H1 (cell line): ENCODE results near the gene CCL4. TPM values are rescaled to one million over a fixed set of nuclear protein-coding genes. Genes with fewer than 3 reads are reported as not detected.

Source experiments
- CTCF ChIA-PET: fragments of 300-600 bp; sonication (Branson Sonifier 250); formaldehyde crosslinking; loops from one replicate; lab custom pipeline; 2021; ENCODE audit not compliant: partially characterized antibody; lab: Charles Lee
- POLR2A ChIA-PET: fragments of 300-600 bp; sonication (Branson Sonifier 250); formaldehyde crosslinking; loops from one replicate; lab custom pipeline; 2021; ENCODE audit warnings: inconsistent platforms; ENCODE audit not compliant: partially characterized antibody; lab: Charles Lee
- DNase-seq, 2 experiments: peaks; one replicate each; pipeline versions ENCODE4 v3.0.0 to v3.0.0-alpha.2; 2010 to 2022; ENCODE audit warnings: low spot score in 2 of 2, low read depth in 1 of 2, mixed read lengths in 1 of 2
- FAIRE-seq: peaks from 2 replicates; lab custom pipeline; 2011; peaks lifted over from hg19 to GRCh38; lab: Jason Lieb, UNC
- H2AFZ ChIP-seq: 2 replicates; pipeline ENCODE4 v1.8.1; 2012; ENCODE audit warnings: low read length, inconsistent platforms
- H2AK5ac ChIP-seq: 2 replicates; pipeline ENCODE4 v1.6.1; 2013; ENCODE audit warnings: low read depth, low read length
- H2BK120ac ChIP-seq: replicated peaks from 2 replicates; pipeline ENCODE3; 2013; ENCODE audit warnings: low read depth, low read length, inconsistent platforms
- H2BK12ac ChIP-seq: 2 replicates; pipeline ENCODE4 v1.6.1; 2013; ENCODE audit warnings: low read depth, low read length
- H2BK15ac ChIP-seq: 2 replicates; pipeline ENCODE4 v1.6.1; 2013; ENCODE audit warnings: low read length
- H2BK20ac ChIP-seq: 2 replicates; pipeline ENCODE4 v1.6.1; 2013; ENCODE audit warnings: low read length
- H2BK5ac ChIP-seq: 2 replicates; pipeline ENCODE4 v1.6.1; 2013; ENCODE audit warnings: low read depth, low read length
- H3K14ac ChIP-seq: 2 replicates; pipeline ENCODE4 v1.6.1; 2013; ENCODE audit warnings: inconsistent platforms; ENCODE audit not compliant: insufficient read length
- H3K18ac ChIP-seq: 2 replicates; pipeline ENCODE4 v1.6.1; 2013; ENCODE audit warnings: low read length; ENCODE audit errors: extremely low read depth
- H3K23ac ChIP-seq: 2 replicates; pipeline ENCODE4 v1.6.1; 2013; ENCODE audit warnings: inconsistent platforms; ENCODE audit not compliant: insufficient read length
- H3K23me2 ChIP-seq: 2 replicates; pipeline ENCODE4 v1.6.1; 2013; ENCODE audit warnings: low read depth, low read length
- H3K27ac ChIP-seq: 2 replicates; pipeline ENCODE4 v1.6.1; 2011; ENCODE audit warnings: low read depth, low read length, inconsistent platforms
- H3K27me3 ChIP-seq, 4 experiments: replicated peaks in 1 of 4; 1 replicate in 1 of 4; 2 replicates in 3 of 4; pipeline versions ENCODE4 v1.6.1 to v1.8.1; 2011 to 2013; ENCODE audit warnings: low read length in 3 of 4, mild to moderate bottlenecking in 3 of 4, inconsistent platforms in 2 of 4, mixed read lengths in 2 of 4, moderate library complexity in 1 of 4; ENCODE audit not compliant: control insufficient read depth in 3 of 4, insufficient read depth in 3 of 4; ENCODE audit errors: extremely low read depth in 1 of 4
- H3K36me3 ChIP-seq, 4 experiments: 2 replicates each; pipeline versions ENCODE4 v1.6.1 to v1.8.1; 2011 to 2013; ENCODE audit warnings: mild to moderate bottlenecking in 4 of 4, low read length in 3 of 4, moderate library complexity in 2 of 4, control low read depth in 1 of 4, inconsistent platforms in 1 of 4; ENCODE audit not compliant: insufficient read depth in 4 of 4, control insufficient read depth in 2 of 4
- H3K4ac ChIP-seq: replicated peaks from 2 replicates; pipeline ENCODE3; 2013; ENCODE audit warnings: low read length, low read depth, mixed read lengths, inconsistent platforms; ENCODE audit not compliant: insufficient read length
- H3K4me1 ChIP-seq, 4 experiments: replicated peaks in 1 of 4; 1 replicate in 1 of 4; 2 replicates in 3 of 4; pipeline versions ENCODE4 v1.6.1 to v1.8.1; 2011 to 2013; ENCODE audit warnings: low read length in 3 of 4, inconsistent platforms in 2 of 4, mixed read lengths in 1 of 4; ENCODE audit not compliant: insufficient read depth in 4 of 4, control insufficient read depth in 3 of 4
- H3K4me2 ChIP-seq, 2 experiments: 2 replicates each; pipeline versions ENCODE4 v1.6.1 to v1.8.1; 2011 to 2013; ENCODE audit warnings: low read depth in 2 of 2, low read length in 2 of 2, control low read depth in 1 of 2, inconsistent platforms in 1 of 2, mild to moderate bottlenecking in 1 of 2; ENCODE audit not compliant: insufficient read depth in 1 of 2
- H3K4me3 ChIP-seq, 4 experiments: fragments of 200-600, 300-600 bp in 1 of 4; sonication (generic), shearing (Covaris generic), sonication (Bioruptor Twin) in 1 of 4; 2 replicates each; pipeline versions ENCODE4 v1.5.1 to v1.8.1; 2011 to 2016; ENCODE audit warnings: low read length in 4 of 4, low read depth in 3 of 4, control low read depth in 2 of 4, inconsistent platforms in 2 of 4, mild to moderate bottlenecking in 2 of 4, mixed read lengths in 1 of 4, moderate library complexity in 1 of 4; ENCODE audit not compliant: insufficient read depth in 2 of 4; ENCODE audit errors: extremely low read depth in 1 of 4
- H3K56ac ChIP-seq: replicated peaks from 2 replicates; pipeline ENCODE3; 2013; ENCODE audit warnings: low read depth, mild to moderate bottlenecking, mixed read lengths, low read length, inconsistent platforms; ENCODE audit not compliant: insufficient read length
- H3K79me1 ChIP-seq: 2 replicates; pipeline ENCODE4 v1.6.1; 2013; ENCODE audit warnings: low read depth, low read length, control low read depth
- H3K79me2 ChIP-seq, 2 experiments: 2 replicates each; pipeline versions ENCODE4 v1.6.1 to v1.8.1; 2012 to 2013; ENCODE audit warnings: low read length in 2 of 2, mild to moderate bottlenecking in 2 of 2, inconsistent platforms in 1 of 2; ENCODE audit not compliant: insufficient read depth in 2 of 2, control insufficient read depth in 1 of 2
- H3K9ac ChIP-seq, 4 experiments: replicated peaks in 1 of 4; 1 replicate in 1 of 4; 2 replicates in 3 of 4; pipeline versions ENCODE4 v1.6.1 to v1.8.1; 2011 to 2013; ENCODE audit warnings: low read depth in 3 of 4, low read length in 3 of 4, control low read depth in 2 of 4, mild to moderate bottlenecking in 2 of 4, moderate library complexity in 2 of 4, inconsistent platforms in 1 of 4; ENCODE audit errors: extremely low read depth in 1 of 4
- H3K9me3 ChIP-seq, 2 experiments: 2 replicates each; pipeline versions ENCODE4 v1.6.1 to v1.8.1; 2012 to 2013; ENCODE audit warnings: mild to moderate bottlenecking in 2 of 2, moderate library complexity in 2 of 2, control low read depth in 1 of 2, inconsistent platforms in 1 of 2, low read depth in 1 of 2, low read length in 1 of 2, mixed read lengths in 1 of 2; ENCODE audit not compliant: insufficient read depth in 2 of 2
- H4K20me1 ChIP-seq, 2 experiments: replicated peaks in 1 of 2; 2 replicates each; pipeline versions ENCODE3 to v1.8.1; 2011 to 2013; ENCODE audit warnings: inconsistent platforms in 2 of 2, low read length in 2 of 2, mild to moderate bottlenecking in 1 of 2; ENCODE audit not compliant: insufficient read depth in 2 of 2, control insufficient read depth in 1 of 2
- H4K5ac ChIP-seq: 2 replicates; pipeline ENCODE4 v1.6.1; 2013; ENCODE audit warnings: low read length, low read depth, mixed read lengths, inconsistent platforms; ENCODE audit not compliant: insufficient read length
- H4K8ac ChIP-seq: 2 replicates; pipeline ENCODE4 v1.8.0; 2013; ENCODE audit warnings: mild to moderate bottlenecking, moderate library complexity, low read length, inconsistent platforms; ENCODE audit not compliant: insufficient read depth; ENCODE audit errors: extremely low read depth
- H4K91ac ChIP-seq: replicated peaks from 2 replicates; pipeline ENCODE3; 2013; ENCODE audit warnings: low read length, mixed read lengths, inconsistent platforms; ENCODE audit not compliant: insufficient read length
- CBX5 ChIP-seq: fragments of 300-800, 300-1000 bp; sonication (generic); IDR thresholded peaks from 2 replicates; pipeline ENCODE4 v1.7.1; 2016; ENCODE audit warnings: antibody characterized with exemption, low read length, low read depth
- CEBPB ChIP-seq: IDR thresholded peaks from 2 replicates; pipeline ENCODE4 v1.6.1; 2012; ENCODE audit warnings: low read depth, low read length
- CHD2 ChIP-seq: IDR thresholded peaks from 2 replicates; pipeline ENCODE4 v1.6.1; 2012; ENCODE audit warnings: low read length, improper control_type of control experiment
- CTBP2 ChIP-seq: IDR thresholded peaks from 2 replicates; pipeline ENCODE4 v1.7.0; 2011; ENCODE audit warnings: borderline replicate concordance, mild to moderate bottlenecking, moderate library complexity, mixed read lengths, low read length; ENCODE audit not compliant: insufficient read depth, insufficient read length
- EP300 ChIP-seq, 2 experiments: IDR thresholded peaks; 1 replicate in 1 of 2; 2 replicates in 1 of 2; pipeline ENCODE4 v1.6.1; 2011 to 2012; ENCODE audit warnings: low read depth in 2 of 2, low read length in 2 of 2, mild to moderate bottlenecking in 2 of 2, borderline replicate concordance in 1 of 2, inconsistent platforms in 1 of 2, moderate library complexity in 1 of 2
- FOSL1 ChIP-seq: IDR thresholded peaks from 2 replicates; pipeline ENCODE4 v1.6.1; 2011; ENCODE audit warnings: mild to moderate bottlenecking, low read depth, low read length, moderate library complexity; ENCODE audit not compliant: insufficient read depth
- HDAC6 ChIP-seq: IDR thresholded peaks from one replicate; pipeline ENCODE4 v1.7.1; 2012; ENCODE audit warnings: low read depth, mild to moderate bottlenecking, inconsistent platforms, low read length, moderate library complexity
- JUN ChIP-seq: IDR thresholded peaks from 2 replicates; pipeline ENCODE4 v1.6.1; 2011; ENCODE audit warnings: low read depth, mild to moderate bottlenecking, improper control_type of control experiment, low read length
- NRF1 ChIP-seq: IDR thresholded peaks from 2 replicates; pipeline ENCODE4 v1.6.1; 2011; ENCODE audit warnings: mild to moderate bottlenecking, low read depth, low read length, improper control_type of control experiment
- PHF8 ChIP-seq: fragments of 200-600 bp; sonication (generic); conservative IDR thresholded peaks from 2 replicates; pipeline ENCODE4 v1.7.1; 2012; ENCODE audit warnings: low read depth, mild to moderate bottlenecking, inconsistent platforms, low read length, moderate library complexity
- POU5F1 ChIP-seq: IDR thresholded peaks from 2 replicates; pipeline ENCODE4 v1.6.1; 2011; ENCODE audit warnings: low read depth, mild to moderate bottlenecking, low read length, moderate library complexity
- SP2 ChIP-seq: IDR thresholded peaks from 2 replicates; pipeline ENCODE4 v1.6.1; 2012; ENCODE audit warnings: mild to moderate bottlenecking, low read length, inconsistent platforms
- SRF ChIP-seq: IDR thresholded peaks from 2 replicates; pipeline ENCODE4 v1.6.1; 2011; ENCODE audit warnings: mild to moderate bottlenecking, low read depth, low read length, moderate library complexity
- TBP ChIP-seq: IDR thresholded peaks from 2 replicates; pipeline ENCODE4 v1.6.1; 2011; ENCODE audit warnings: low read depth, low read length, improper control_type of control experiment
- WGBS, 2 experiments: shearing (Covaris generic) in 1 of 2; methylation state at CpG; one replicate each; pipeline versions ENCODE4 v1.1.6 to v1.1.7; 2013 to 2015; ENCODE audit warnings: low lambda C conversion rate in 2 of 2, mixed read lengths in 2 of 2, inconsistent platforms in 1 of 2, low coverage in 1 of 2, missing lambda C conversion rate in 1 of 2; ENCODE audit not compliant: insufficient replicate concordance in 2 of 2, insufficient coverage in 1 of 2, insufficient read length in 1 of 2; ENCODE audit errors: extremely low coverage in 1 of 2, missing lambda C conversion rate in 1 of 2; 5-methylcytosine and 5-hydroxymethylcytosine counted together
- polyA plus RNA-seq, 7 experiments: library from polyadenylated mRNA; depleted of rRNA in 3 of 7; stranded (reverse) in 5 of 7; unstranded in 2 of 7; fragments of >200 nt in 5 of 7; fragments of 200-250 nt in 2 of 7; gene quantifications; 1 replicate in 5 of 7; 2 replicates in 1 of 7; 4 replicates in 1 of 7; pipeline versions ENCODE4 v1.2.1 to v1.2.3, GENCODE V29; 2011 to 2013; ENCODE audit warnings: missing spikeins in 2 of 7, mixed read lengths in 2 of 7
- total RNA-seq: library from RNA; stranded (reverse); fragmentation: NEBNext Ultra II Directional; extraction: Animal tissue kit (Norgen Biotek cat#: 25700); gene quantifications from 2 replicates; pipeline ENCODE4 v1.2.1, GENCODE V29; 2021
- TF ChIP-seq, protein P1 (sequence below): IDR thresholded peaks from 2 replicates; pipeline ENCODE4 v1.6.1; 2012; ENCODE audit warnings: inconsistent platforms

Gene CCL4
- total and polyA plus RNA-seq, 2 of the 8 experiments (the other 6 are each of a cell fraction or from before 2014, with no cell fraction given) = not detected

DNA sequence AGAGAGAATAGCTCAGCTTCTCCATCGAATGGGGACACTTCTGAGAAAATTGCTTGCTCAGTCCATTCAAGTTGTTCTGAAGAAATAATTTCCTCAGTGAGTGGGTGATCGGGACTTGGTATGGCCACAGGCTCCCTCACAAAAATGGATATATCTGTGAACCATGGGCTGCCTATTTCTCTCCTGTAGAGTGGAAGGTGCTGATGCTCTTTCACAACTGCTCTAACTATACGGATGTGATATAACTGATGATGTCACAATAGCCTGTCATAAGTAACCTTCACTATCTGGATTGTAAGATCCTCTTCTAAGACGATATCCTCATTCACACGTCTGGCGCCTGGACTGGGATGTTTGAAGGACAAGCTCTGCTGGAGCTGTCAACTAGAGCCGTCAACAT, 44.2 kb upstream of the CCL4 start:
- Histone ChIP-seq H2BK20ac (no peak overlapping the region), H2BK120ac (no peak overlapping the region), H3K79me1 (no peaks in the 10 kb centered on the region), H4K8ac (no peak overlapping the region), H2BK5ac (no peak overlapping the region), H3K23ac (no peak overlapping the region), H3K36me3 (no peaks in the 10 kb centered on the region), H3K18ac (no peak overlapping the region), H3K14ac (no peak overlapping the region), H3K4ac (no peak overlapping the region), H3K4me3 (no peak overlapping the region), H2BK15ac (no peak overlapping the region), H4K91ac (no peak overlapping the region), H3K9ac (no peak overlapping the region), H3K27me3 (no peaks in the 10 kb centered on the region; a peak in 1 of 7 replicates), H2BK12ac (no peak overlapping the region), H3K9me3 (no peaks in the 10 kb centered on the region), H2AFZ (no peak overlapping the region), H2AK5ac (no peak overlapping the region), H3K79me2 (no peaks in the 10 kb centered on the region), H3K56ac (no peak overlapping the region), H4K5ac (no peak overlapping the region), H3K4me2 (no peak overlapping the region), H4K20me1 (no peaks in the 10 kb centered on the region), H3K4me1 (no peaks in the 10 kb centered on the region), H3K23me2 (no peaks in the 10 kb centered on the region), H3K27ac (no peak overlapping the region)
- DNase-seq (no peak), FAIRE-seq (no peak)
- POLR2A ChIA-PET = no interaction called here
- WGBS, 2 experiments = 89% methylated on average over 6 of the region's 7 CpGs; no CpG with 5 or more reads in 1 of the 2 experiments
- CTCF ChIA-PET = interaction anchor here (1.7 to 2.6 kb wide), 2 partner anchors 9 to 13 kb away, joined by 5 to 13 read pairs; no protein-coding TSS in a partner anchor
- TF ChIP-seq CHD2 (no peak), NRF1 (no peak), CEBPB (no peak), CBX5 (no peak), POU5F1 (no peak), TBP (no peak), EP300 (IDR thresholded peaks at IDR 0.05; ENCODE audit: borderline replicate concordance in 1 of 2, low read depth in 2 of 2, low read length in 2 of 2) (no peak), CTBP2 (no peak), SP2 (no peak), SRF (no peak), JUN (no peak), FOSL1 (no peak), PHF8 (no peak), HDAC6 (no peak)
- TF ChIP-seq, protein P1, sequence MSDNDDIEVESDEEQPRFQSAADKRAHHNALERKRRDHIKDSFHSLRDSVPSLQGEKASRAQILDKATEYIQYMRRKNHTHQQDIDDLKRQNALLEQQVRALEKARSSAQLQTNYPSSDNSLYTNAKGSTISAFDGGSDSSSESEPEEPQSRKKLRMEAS = no peak
